Endodermal cell (in vitro differentiated cells): ENCODE results near the gene LYL1. TPM values are rescaled to one million over a fixed set of nuclear protein-coding genes. Genes with fewer than 3 reads are reported as not detected.

Source experiments
- DNase-seq: peaks from one replicate; pipeline ENCODE4 v3.0.0-alpha.2; 2017
- H3K27ac ChIP-seq: 2 replicates; pipeline ENCODE4 v1.5.1; 2013; ENCODE audit warnings: mild to moderate bottlenecking, low read depth, low read length, moderate library complexity
- H3K27me3 ChIP-seq: 2 replicates; pipeline ENCODE4 v1.6.1; 2013; ENCODE audit warnings: mild to moderate bottlenecking, low read length, moderate library complexity; ENCODE audit not compliant: insufficient read depth, control insufficient read depth, poor library complexity, severe bottlenecking
- H3K36me3 ChIP-seq: 2 replicates; pipeline ENCODE4 v1.7.0; 2013; ENCODE audit warnings: mild to moderate bottlenecking, low read length, moderate library complexity; ENCODE audit not compliant: control insufficient read depth, insufficient read depth
- H3K4me1 ChIP-seq: one replicate; pipeline ENCODE4 v1.7.0; 2013; ENCODE audit warnings: low read length; ENCODE audit not compliant: control insufficient read depth, insufficient read depth
- H3K4me3 ChIP-seq: 2 replicates; pipeline ENCODE4 v1.5.1; 2013; ENCODE audit warnings: mild to moderate bottlenecking, low read length, moderate library complexity
- H3K9ac ChIP-seq: 2 replicates; pipeline ENCODE4 v1.6.1; 2013; ENCODE audit warnings: mild to moderate bottlenecking, low read length, moderate library complexity; ENCODE audit not compliant: poor library complexity, severe bottlenecking; ENCODE audit errors: extremely low read depth
- H3K9me3 ChIP-seq: 2 replicates; pipeline ENCODE4 v1.6.1; 2013; ENCODE audit warnings: mild to moderate bottlenecking, low read length, moderate library complexity; ENCODE audit not compliant: control insufficient read depth
- H3K27ac Mint-ChIP-seq: 2 replicates; pipeline ENCODE4 v1.8.0; 2020; ENCODE audit warnings: mixed read lengths
- H3K27me3 Mint-ChIP-seq: 2 replicates; pipeline ENCODE4 v1.8.0; 2021; ENCODE audit warnings: mild to moderate bottlenecking, mixed read lengths; ENCODE audit not compliant: insufficient read depth
- H3K36me3 Mint-ChIP-seq: 2 replicates; pipeline ENCODE4 v1.8.0; 2020; ENCODE audit warnings: low read depth, mixed read lengths
- H3K4me1 Mint-ChIP-seq: 2 replicates; pipeline ENCODE4 v1.8.0; 2020; ENCODE audit warnings: mixed read lengths
- H3K4me3 Mint-ChIP-seq: 2 replicates; pipeline ENCODE4 v1.8.0; 2020; ENCODE audit warnings: mild to moderate bottlenecking, moderate library complexity, mixed read lengths
- H3K9me3 Mint-ChIP-seq: 2 replicates; pipeline ENCODE4 v1.8.0; 2020; ENCODE audit warnings: mild to moderate bottlenecking, mixed read lengths
- CTCF ChIP-seq: fragments of 200-600 bp; sonication (generic); conservative IDR thresholded peaks from 2 replicates; pipeline ENCODE4 v1.5.0; 2021; ENCODE audit warnings: antibody characterized with exemption, mild to moderate bottlenecking
- WGBS, 2 experiments: methylation state at CpG; one replicate each; pipeline versions ENCODE4 v1.1.5 to v1.1.7; 2013; ENCODE audit warnings: missing lambda C conversion rate in 2 of 2, mixed read lengths in 1 of 2; ENCODE audit not compliant: insufficient coverage in 1 of 2, insufficient read length in 1 of 2; 5-methylcytosine and 5-hydroxymethylcytosine counted together
- total RNA-seq, 2 donors: library from RNA; stranded (reverse); fragmentation: NEBNext Ultra II Directional in 1 of 2; extraction: Animal tissue kit (Norgen Biotek cat#: 25700) in 1 of 2; gene quantifications; 2 replicates in 1 of 2; 3 replicates in 1 of 2; pipeline ENCODE4 v1.2.1, GENCODE V29; 2021

The LYL1 gene
- total RNA-seq, 2 donors from 2014 or later, result 1.9 to 2.0 TPM

DNA sequence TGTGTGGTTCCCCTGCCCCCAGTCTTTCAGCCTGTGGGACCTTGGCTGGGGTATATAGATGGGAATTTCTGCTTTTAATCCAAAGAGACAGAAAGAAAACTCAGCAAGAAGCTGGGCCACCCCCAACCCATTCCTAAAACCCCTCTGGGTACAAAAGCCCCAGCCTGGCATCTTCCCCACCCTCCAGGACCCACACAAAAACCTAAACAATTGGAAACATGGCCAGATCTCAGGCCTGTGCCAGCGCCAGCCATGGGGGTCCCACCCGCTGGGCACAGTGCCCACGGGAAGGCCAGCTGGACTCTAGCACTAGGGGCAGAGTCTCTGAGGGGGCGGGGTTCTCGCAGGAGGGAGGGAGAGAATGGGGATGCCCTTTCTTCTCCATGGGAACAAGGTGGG lies 8.6 kb downstream of the LYL1 start:
- no peak for TF ChIP-seq CTCF
- H3K4me3 ChIP-seq, result no peak overlapping the region
- Mint-ChIP-seq H3K36me3 (no peaks in the 10 kb centered on the region), H3K4me3 (no peak overlapping the region), H3K4me1 (peaks cover 21% of the 10 kb centered on the region), H3K27me3 (peaks cover 75% of the 10 kb centered on the region), H3K9me3 (no peaks in the 10 kb centered on the region), H3K27ac (no peak overlapping the region)
- no peak for DNase-seq
- H3K4me1 ChIP-seq, result peaks cover 16% of the 10 kb centered on the region
- no peak overlapping the region for H3K9ac ChIP-seq
- WGBS, 2 experiments, result 27 to 30% methylated on average over 2 to 5 of the region's 5 CpGs
- H3K9me3 ChIP-seq, result no peaks in the 10 kb centered on the region
- no peaks in the 10 kb centered on the region for H3K36me3 ChIP-seq
- H3K27ac ChIP-seq, result no peak overlapping the region
- peaks cover 53% of the 10 kb centered on the region for H3K27me3 ChIP-seq

GRCh38 chr19:13093407-13094105 lies 9.1 kb downstream of the LYL1 start:
- H3K36me3 Mint-ChIP-seq, result no peaks in the 10 kb centered on the region
- peak; percentile 97 for TF ChIP-seq CTCF
- H3K9me3 ChIP-seq, result no peaks in the 10 kb centered on the region
- no peak overlapping the region for H3K27ac Mint-ChIP-seq
- H3K4me1 ChIP-seq, result peaks cover 16% of the 10 kb centered on the region
- H3K9me3 Mint-ChIP-seq, result no peaks in the 10 kb centered on the region
- no peak overlapping the region for H3K4me3 Mint-ChIP-seq
- peaks cover 71% of the 10 kb centered on the region for H3K27me3 Mint-ChIP-seq
- WGBS, 2 experiments, result 45 to 48% methylated on average over 6 to 12 of the region's 12 CpGs
- H3K9ac ChIP-seq, result no peak overlapping the region
- H3K4me1 Mint-ChIP-seq, result peaks cover 21% of the 10 kb centered on the region
- peaks cover 47% of the 10 kb centered on the region for H3K27me3 ChIP-seq
- H3K4me3 ChIP-seq, result no peak overlapping the region
- no peaks in the 10 kb centered on the region for H3K36me3 ChIP-seq
- peak; percentile 94 for DNase-seq
- H3K27ac ChIP-seq, result peak overlapping the region; percentile 24

- H3K4me3 Mint-ChIP-seq, result no peak overlapping the region
- DNase-seq, result no peak
- no peak overlapping the region for H3K27ac Mint-ChIP-seq
- Histone ChIP-seq H3K4me3 (no peak overlapping the region), H3K9me3 (no peaks in the 10 kb centered on the region), H3K9ac (no peak overlapping the region), H3K4me1 (peaks cover 16% of the 10 kb centered on the region), H3K27me3 (peaks cover 39% of the 10 kb centered on the region), H3K27ac (peak overlapping the region; percentile 98), H3K36me3 (no peaks in the 10 kb centered on the region)
- TF ChIP-seq CTCF, result no peak
- peaks cover 21% of the 10 kb centered on the region for H3K4me1 Mint-ChIP-seq
- peaks cover 64% of the 10 kb centered on the region for H3K27me3 Mint-ChIP-seq
- no peaks in the 10 kb centered on the region for H3K36me3 Mint-ChIP-seq
- WGBS, 2 experiments, result 90 to 97% methylated on average over 5 to 14 of the region's 14 CpGs
- H3K9me3 Mint-ChIP-seq, result no peaks in the 10 kb centered on the region
These were observed 9.9 kb downstream of the LYL1 start for GRCh38 chr19:13092606-13093235.
